Measurements from ENCODE around the gene TRNAU1AP. TPM values are rescaled to one million over a fixed set of nuclear protein-coding genes. Genes with fewer than 3 reads are reported as not detected.

TRNAU1AP gene
- total RNA-seq, 4 donors from 2014 or later = 3.8 to 34.9 (median 20.3) TPM

- no peak for TF ChIP-seq CTCF (IDR thresholded peaks at IDR 0.05)
- TF ChIP-seq POLR2A (IDR thresholded peaks at IDR 0.05) = no peak
These were observed 48.8 kb downstream of the TRNAU1AP start for GRCh38 chr1:28601696-28602095.

GRCh38 chr1:28602536-28603439 is 49.9 kb downstream of the TRNAU1AP start:
- Histone ChIP-seq H3K4me1 (no peaks in the 10 kb centered on the region), H3K4me3 (no peak overlapping the region), H3K36me3 (no peaks in the 10 kb centered on the region), H3K27ac (peak overlapping the region in 1 of 2 donors; percentile 39), H3K9me3 (no peaks in the 10 kb centered on the region), H3K27me3 (no peaks in the 10 kb centered on the region)
- DNase-seq = peak; percentile 54 to 74
- peak; percentile 61 to 85 (median 72) for TF ChIP-seq CTCF (IDR thresholded peaks at IDR 0.05)
- no peak for TF ChIP-seq POLR2A (IDR thresholded peaks at IDR 0.05)
- intact Hi-C loops (cut with DNase I; ENCODE audit: low total_unique reads) = loop anchor here (5.0 kb wide), 1 partner anchor 85 kb away; no protein-coding TSS in a partner anchor

More at GRCh38 chr1:28601696-28602095, 48.8 kb downstream of the TRNAU1AP start:
- Histone ChIP-seq H3K27me3 (no peaks in the 10 kb centered on the region), H3K36me3 (no peaks in the 10 kb centered on the region), H3K4me3 (no peak overlapping the region), H3K9me3 (no peaks in the 10 kb centered on the region), H3K27ac (peak overlapping the region; percentile 4 to 39), H3K4me1 (no peaks in the 10 kb centered on the region)
- intact Hi-C loops (cut with DNase I; ENCODE audit: low total_unique reads) = loop anchor here (5.0 kb wide), 1 partner anchor 84 kb away; no protein-coding TSS in a partner anchor
- no peak for DNase-seq

GRCh38 chr1:28604411-28604810 is 51.5 kb downstream of the TRNAU1AP start:
- no peaks in the 10 kb centered on the region for H3K9me3 ChIP-seq
- no peaks in the 10 kb centered on the region for H3K36me3 ChIP-seq
- H3K27ac ChIP-seq = no peak overlapping the region
- DNase-seq = no peak
- no peak overlapping the region for H3K4me3 ChIP-seq
- H3K4me1 ChIP-seq = no peaks in the 10 kb centered on the region
- H3K27me3 ChIP-seq = no peaks in the 10 kb centered on the region
- intact Hi-C loops (cut with DNase I; ENCODE audit: low total_unique reads) = loop anchor here (5.0 kb wide), 1 partner anchor 87 kb away; no protein-coding TSS in a partner anchor
- no peak for TF ChIP-seq POLR2A (IDR thresholded peaks at IDR 0.05)
- TF ChIP-seq CTCF (IDR thresholded peaks at IDR 0.05) = no peak

GRCh38 chr1:28604962-28605361 is 52.1 kb downstream of the TRNAU1AP start:
- no peak for DNase-seq
- no peak for TF ChIP-seq POLR2A (IDR thresholded peaks at IDR 0.05)
- TF ChIP-seq CTCF (IDR thresholded peaks at IDR 0.05) = no peak
- no peaks in the 10 kb centered on the region for H3K36me3 ChIP-seq

GRCh38 chr1:28606771-28607170 is 53.9 kb downstream of the TRNAU1AP start:
- Histone ChIP-seq H3K9me3 (no peaks in the 10 kb centered on the region), H3K27ac (no peak overlapping the region), H3K4me3 (no peak overlapping the region), H3K36me3 (no peaks in the 10 kb centered on the region), H3K4me1 (no peaks in the 10 kb centered on the region), H3K27me3 (no peaks in the 10 kb centered on the region)
- intact Hi-C loops (cut with DNase I; ENCODE audit: low total_unique reads) = no loop called here
- DNase-seq = no peak
- TF ChIP-seq POLR2A (IDR thresholded peaks at IDR 0.05) (no peak), CTCF (IDR thresholded peaks at IDR 0.05) (no peak)

More at GRCh38 chr1:28604962-28605361, 52.1 kb downstream of the TRNAU1AP start:
- H3K27ac ChIP-seq = no peak overlapping the region
- no peaks in the 10 kb centered on the region for H3K9me3 ChIP-seq
- no peak overlapping the region for H3K4me3 ChIP-seq
- H3K27me3 ChIP-seq = no peaks in the 10 kb centered on the region
- no peaks in the 10 kb centered on the region for H3K4me1 ChIP-seq
- intact Hi-C loops (cut with DNase I; ENCODE audit: low total_unique reads) = loop anchor here (5.0 kb wide), 1 partner anchor 88 kb away; no protein-coding TSS in a partner anchor
